Activated B cell treated with CpG ODN at 0.5 μM for 24 hours (primary cell): ENCODE data around the gene GRIPAP1. TPM values are rescaled to one million over a fixed set of nuclear protein-coding genes. Genes with fewer than 3 reads are reported as not detected.
A peak's percentile ranks its signal among the peaks of the same experiment; 100 is the strongest.

Source experiments
- ATAC-seq: fragments of 200-7000 bp; cut with Tn5 transposase; one replicate; pipeline ENCODE4 v1.10.0; 2021; ENCODE audit warnings: low read depth, mild to moderate bottlenecking, moderate library complexity
- CTCF ChIA-PET: fragments of 350-600 bp; sonication (Branson Sonifier 250); formaldehyde crosslinking; loops from one replicate; lab custom pipeline; 2021; ENCODE audit warnings: antibody characterized with exemption; lab: Charles Lee
- POLR2A ChIA-PET: fragments of 350-600 bp; sonication (Branson Sonifier 250); formaldehyde crosslinking; loops from one replicate; lab custom pipeline; 2021; ENCODE audit warnings: antibody characterized with exemption; lab: Charles Lee
- DNase-seq: peaks from one replicate; pipeline ENCODE4 v3.0.0; 2022
- H3K27ac Mint-ChIP-seq: one replicate; pipeline ENCODE4 v1.8.0; 2020; ENCODE audit warnings: mixed read lengths
- H3K27me3 Mint-ChIP-seq: one replicate; pipeline ENCODE4 v1.8.0; 2021; ENCODE audit warnings: mixed read lengths
- H3K36me3 Mint-ChIP-seq: one replicate; pipeline ENCODE4 v1.8.0; 2021; ENCODE audit warnings: low read depth, mixed read lengths
- H3K4me1 Mint-ChIP-seq: one replicate; pipeline ENCODE4 v1.8.0; 2021; ENCODE audit warnings: mixed read lengths
- H3K4me3 Mint-ChIP-seq: one replicate; pipeline ENCODE4 v1.8.0; 2020; ENCODE audit warnings: mild to moderate bottlenecking, mixed read lengths
- H3K9me3 Mint-ChIP-seq: one replicate; pipeline ENCODE4 v1.8.0; 2020; ENCODE audit warnings: mixed read lengths
- CTCF ChIP-seq: fragments of 200-600 bp; IDR thresholded peaks from one replicate; pipeline ENCODE4 v1.8.0; 2022; ENCODE audit warnings: antibody characterized with exemption, mild to moderate bottlenecking
- intact Hi-C: fragments of 100-400 bp; cut with micrococcal nuclease; formaldehyde crosslinking; loops from one replicate; pipeline ENCODE4 v1.15.1; 2024
- total RNA-seq: library from RNA; stranded (reverse); gene quantifications from 2 replicates; pipeline ENCODE4 v1.2.3, GENCODE V29; 2022

The GRIPAP1 gene
- total RNA-seq, 1 donor from 2014 or later: 117 TPM

- ChIA-PET CTCF (no interaction called here), POLR2A (no interaction called here)
- no peak for DNase-seq
- Mint-ChIP-seq H3K4me3 (no peak overlapping the region), H3K4me1 (peaks cover 13% of the 10 kb centered on the region), H3K27me3 (no peaks in the 10 kb centered on the region), H3K36me3 (peaks cover 44% of the 10 kb centered on the region), H3K9me3 (no peaks in the 10 kb centered on the region), H3K27ac (no peak overlapping the region)
- intact Hi-C loops: no loop called here
- TF ChIP-seq CTCF: no peak
- no peak for ATAC-seq
Measured at GRCh38 chrX:48975041-48975440, 27.0 kb downstream of the GRIPAP1 start.

- ChIA-PET CTCF (no interaction called here), POLR2A (no interaction called here)
- Mint-ChIP-seq H3K9me3 (no peaks in the 10 kb centered on the region), H3K36me3 (peaks cover 41% of the 10 kb centered on the region), H3K27ac (no peak overlapping the region), H3K4me3 (no peak overlapping the region), H3K4me1 (peaks cover 13% of the 10 kb centered on the region), H3K27me3 (no peaks in the 10 kb centered on the region)
- no peak for ATAC-seq
- intact Hi-C loops: no loop called here
- DNase-seq: no peak
- no peak for TF ChIP-seq CTCF
Measured at GRCh38 chrX:48974574-48974973, 27.5 kb downstream of the GRIPAP1 start.

GRCh38 chrX:48974033-48974432 lies 28.0 kb downstream of the GRIPAP1 start:
- H3K36me3 Mint-ChIP-seq: peaks cover 41% of the 10 kb centered on the region
- no peaks in the 10 kb centered on the region for H3K27me3 Mint-ChIP-seq
- CTCF ChIA-PET: no interaction called here
- ATAC-seq (no peak), DNase-seq (no peak)
- H3K4me1 Mint-ChIP-seq: peaks cover 13% of the 10 kb centered on the region
- POLR2A ChIA-PET: no interaction called here
- intact Hi-C loops: no loop called here
- H3K4me3 Mint-ChIP-seq: no peak overlapping the region
- no peak overlapping the region for H3K27ac Mint-ChIP-seq
- no peaks in the 10 kb centered on the region for H3K9me3 Mint-ChIP-seq
- no peak for TF ChIP-seq CTCF

- intact Hi-C loops: loop anchor here (1.0 kb wide), 2 partner anchors 14 to 71 kb away; partner anchors contain the start of gene TFE3
- TF ChIP-seq CTCF: no peak
- Mint-ChIP-seq H3K9me3 (no peaks in the 10 kb centered on the region), H3K4me1 (peaks cover 13% of the 10 kb centered on the region), H3K27me3 (no peaks in the 10 kb centered on the region), H3K27ac (no peak overlapping the region), H3K36me3 (peaks cover 25% of the 10 kb centered on the region), H3K4me3 (peak overlapping the region; percentile 57)
- peak; percentile 67 for ATAC-seq
- CTCF ChIA-PET: interaction anchor here (0.6 to 1.3 kb wide), 7 partner anchors 11 to 324 kb away, joined by 3 read pairs; no protein-coding TSS in a partner anchor
- no peak for DNase-seq
- POLR2A ChIA-PET: interaction anchor here (0.7 to 2.2 kb wide), 5 partner anchors 11 to 70 kb away, joined by 3 to 16 read pairs (median 3); partner anchors contain the start of gene OTUD5
Measured at GRCh38 chrX:48972220-48973164, 29.6 kb downstream of the GRIPAP1 start.
